NB4 (cell line): ENCODE results near the gene TAAR9.

ENCODE experiments used
- DNase-seq: peaks from one replicate; pipeline ENCODE4 v3.0.0; 2010; ENCODE audit warnings: low read depth
- H3K4me3 ChIP-seq: one replicate; pipeline ENCODE4 v1.5.1; 2011; ENCODE audit warnings: mild to moderate bottlenecking, low read depth, low read length, moderate library complexity
- MAX ChIP-seq: IDR thresholded peaks from 2 replicates; pipeline ENCODE4 v1.6.1; 2011; ENCODE audit warnings: low read depth, low read length
- MYC ChIP-seq: IDR thresholded peaks from 2 replicates; pipeline ENCODE4 v1.6.1; 2011; ENCODE audit warnings: low read depth, low read length
- POLR2A ChIP-seq: IDR thresholded peaks from 2 replicates; pipeline ENCODE4 v1.6.1; 2011; ENCODE audit warnings: mild to moderate bottlenecking; ENCODE audit not compliant: insufficient read length; ENCODE audit errors: extremely low read depth
- TF ChIP-seq, protein P1 (sequence below): IDR thresholded peaks from one replicate; pipeline ENCODE4 v1.5.1; 2012; ENCODE audit warnings: low read depth, low read length

Gene TAAR9

DNA sequence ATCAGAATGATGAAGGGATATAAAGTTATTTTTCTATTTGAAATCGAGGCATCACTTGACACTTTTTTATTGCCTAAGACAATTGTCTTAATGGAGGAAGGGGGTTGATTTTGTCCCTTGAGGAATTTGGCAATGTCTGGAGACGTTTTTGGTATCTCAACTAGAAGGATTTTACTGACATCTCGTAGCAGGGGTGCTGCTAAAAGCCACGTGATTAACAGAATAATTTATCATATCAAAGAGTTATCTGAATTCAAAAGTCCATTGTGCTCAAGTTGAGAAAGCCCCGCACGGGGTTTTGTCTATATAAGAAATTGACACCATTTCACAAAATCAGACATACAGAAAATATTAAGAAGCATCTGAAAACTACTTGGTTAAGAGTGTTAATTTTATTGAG is 30.5 kb downstream of the TAAR9 start:
- no peak overlapping the region for H3K4me3 ChIP-seq
- no peak for TF ChIP-seq MYC
- no peak for TF ChIP-seq MAX
- no peak for TF ChIP-seq POLR2A
- TF ChIP-seq, protein P1, sequence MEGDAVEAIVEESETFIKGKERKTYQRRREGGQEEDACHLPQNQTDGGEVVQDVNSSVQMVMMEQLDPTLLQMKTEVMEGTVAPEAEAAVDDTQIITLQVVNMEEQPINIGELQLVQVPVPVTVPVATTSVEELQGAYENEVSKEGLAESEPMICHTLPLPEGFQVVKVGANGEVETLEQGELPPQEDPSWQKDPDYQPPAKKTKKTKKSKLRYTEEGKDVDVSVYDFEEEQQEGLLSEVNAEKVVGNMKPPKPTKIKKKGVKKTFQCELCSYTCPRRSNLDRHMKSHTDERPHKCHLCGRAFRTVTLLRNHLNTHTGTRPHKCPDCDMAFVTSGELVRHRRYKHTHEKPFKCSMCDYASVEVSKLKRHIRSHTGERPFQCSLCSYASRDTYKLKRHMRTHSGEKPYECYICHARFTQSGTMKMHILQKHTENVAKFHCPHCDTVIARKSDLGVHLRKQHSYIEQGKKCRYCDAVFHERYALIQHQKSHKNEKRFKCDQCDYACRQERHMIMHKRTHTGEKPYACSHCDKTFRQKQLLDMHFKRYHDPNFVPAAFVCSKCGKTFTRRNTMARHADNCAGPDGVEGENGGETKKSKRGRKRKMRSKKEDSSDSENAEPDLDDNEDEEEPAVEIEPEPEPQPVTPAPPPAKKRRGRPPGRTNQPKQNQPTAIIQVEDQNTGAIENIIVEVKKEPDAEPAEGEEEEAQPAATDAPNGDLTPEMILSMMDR: no peak
- DNase-seq: no peak

DNA sequence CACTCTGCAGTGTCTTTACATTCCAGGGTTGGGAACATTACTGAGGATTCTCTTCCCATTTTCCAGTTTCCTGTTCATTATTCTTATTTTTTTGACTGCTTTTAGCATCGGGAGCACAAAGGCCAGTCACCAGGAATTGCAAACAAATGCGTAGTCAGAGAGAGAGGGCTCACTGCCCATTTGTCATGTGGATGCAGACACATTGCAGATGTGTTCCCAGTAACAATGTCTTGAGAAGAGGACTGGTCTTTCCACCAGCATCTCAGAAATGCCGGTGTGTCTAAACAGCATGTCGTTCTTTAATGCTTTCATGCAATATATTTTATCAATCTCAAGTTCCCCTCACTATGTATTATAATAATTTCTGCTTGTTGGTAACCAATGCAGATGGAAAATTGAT is 31.1 kb downstream of the TAAR9 start:
- TF ChIP-seq, protein P1: no peak
- TF ChIP-seq MYC: no peak
- no peak for DNase-seq
- H3K4me3 ChIP-seq: no peak overlapping the region

GRCh38 chr6:132570221-132570777 is 32.2 kb downstream of the TAAR9 start, which contains the start of gene TAAR6:
TSS of gene TAAR6 (plus strand) at chr6:132570322. CDS start at chr6:132570322, 0 bp downstream.
- H3K4me3 ChIP-seq: no peak within 1 kb of the TSS
- TF ChIP-seq, protein P1: no peak
- TF ChIP-seq MYC (no peak), POLR2A (no peak), MAX (no peak)
- DNase-seq: no peak

DNA sequence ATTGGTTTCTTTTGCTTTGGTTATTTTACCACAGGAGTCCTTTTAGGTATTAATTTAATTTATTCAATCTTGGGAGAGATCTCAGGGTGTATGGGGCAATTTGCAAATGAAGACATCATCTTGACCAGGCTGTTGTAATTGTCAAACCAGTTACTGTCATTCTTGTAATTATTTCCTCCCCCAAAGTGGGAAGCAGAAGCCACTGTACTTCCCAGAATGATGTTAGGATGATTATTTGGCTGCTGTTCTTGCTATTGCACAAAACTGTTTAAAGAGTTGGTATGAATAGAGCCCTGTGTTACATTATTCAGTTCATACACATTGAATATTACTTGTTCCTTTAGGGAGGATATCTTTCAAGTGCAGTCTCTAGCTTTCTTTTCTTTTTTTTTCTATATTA is 33.7 kb downstream of the TAAR9 start:
- DNase-seq: no peak
- no peak for TF ChIP-seq MYC
- TF ChIP-seq, protein P1: no peak
- no peak overlapping the region for H3K4me3 ChIP-seq

- H3K4me3 ChIP-seq: no peak overlapping the region
- TF ChIP-seq POLR2A (no peak), MYC (no peak), MAX (no peak)
- no peak for DNase-seq
These were observed 46.6 kb downstream of the TAAR9 start for GRCh38 chr6:132584698-132585097.

DNA sequence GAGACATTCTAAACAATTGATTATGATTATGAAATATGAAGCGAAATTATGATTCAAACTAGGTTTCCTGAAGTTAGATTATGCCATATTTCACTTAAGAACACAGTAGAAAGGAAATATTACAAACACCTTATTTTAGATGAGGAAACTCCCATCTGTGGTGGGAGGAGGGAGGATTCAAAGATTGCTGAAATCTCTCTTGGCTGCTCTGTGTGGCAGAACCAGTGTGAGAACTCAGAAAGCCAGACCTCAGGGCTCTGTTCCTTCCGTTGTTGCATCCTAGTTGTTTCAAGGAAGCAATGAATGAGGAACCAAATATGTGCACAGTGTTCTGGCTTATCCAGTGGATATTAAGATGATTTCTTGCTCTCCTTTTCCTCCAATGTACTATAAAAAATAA is 49.3 kb downstream of the TAAR9 start:
- no peak for TF ChIP-seq MYC
- peak; percentile 7 for DNase-seq
- H3K4me3 ChIP-seq: no peak overlapping the region
